CD4-positive, alpha-beta T cell treated with Interleukin-15 for 4 hours (primary cell): ENCODE measurements around the gene CLEC5A.
"Not testable (repeated sequence)": the region's sequence is repeated elsewhere in the genome, so short reads cannot be mapped to it uniquely, and the experiment has no call there.

Experiments
- DNase-seq: peaks from one replicate; pipeline ENCODE4 v3.0.0-alpha.2; 2020; ENCODE audit warnings: low spot score

Gene CLEC5A

GRCh38 chr7:141946796-141947195 is at the start of gene CLEC5A:
Gene CLEC5A (minus strand): TSS chr7:141946974. CDS start chr7:141946292, 682 bp downstream.
- DNase-seq: no peak

DNA sequence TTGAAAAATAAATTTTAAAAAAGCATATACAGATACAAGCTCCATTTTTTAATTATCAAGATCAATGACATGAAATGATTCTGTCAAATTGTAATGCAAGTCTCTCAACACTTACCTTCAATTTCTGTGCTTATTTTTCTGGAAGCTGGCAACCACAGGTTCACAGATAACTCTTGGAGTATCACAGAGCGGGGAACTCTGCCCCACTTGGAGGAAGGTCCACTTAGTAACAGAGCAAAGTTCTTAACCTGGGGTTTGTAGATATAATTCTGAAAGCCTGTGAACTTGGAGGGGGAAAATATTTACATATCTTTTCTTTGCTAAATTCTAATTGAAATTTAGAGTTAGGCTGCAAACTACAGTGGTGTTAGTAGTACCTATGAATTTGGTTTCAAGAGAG is 46.6 kb upstream of the CLEC5A start:
- no peak for DNase-seq

DNA sequence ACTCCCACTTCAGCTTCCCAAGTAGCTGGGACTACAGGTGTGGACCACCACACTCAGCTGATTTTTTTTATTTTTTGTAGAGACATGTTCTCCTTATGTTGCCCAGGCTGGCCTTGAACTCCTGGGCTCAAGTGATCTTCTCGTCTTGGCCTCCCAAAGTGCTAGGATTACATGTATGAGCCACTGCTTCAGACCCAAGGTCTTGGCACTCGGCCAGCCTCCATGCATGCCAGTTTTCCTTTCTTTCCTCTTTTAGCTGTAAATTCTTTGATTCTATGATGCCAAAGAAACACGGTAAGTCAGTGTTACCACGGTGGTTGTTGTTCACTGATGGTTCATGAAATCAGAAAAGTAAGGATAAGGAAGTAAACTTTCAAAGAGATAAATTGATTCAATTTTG is 45.9 kb upstream of the CLEC5A start:
- DNase-seq: no peak

DNA sequence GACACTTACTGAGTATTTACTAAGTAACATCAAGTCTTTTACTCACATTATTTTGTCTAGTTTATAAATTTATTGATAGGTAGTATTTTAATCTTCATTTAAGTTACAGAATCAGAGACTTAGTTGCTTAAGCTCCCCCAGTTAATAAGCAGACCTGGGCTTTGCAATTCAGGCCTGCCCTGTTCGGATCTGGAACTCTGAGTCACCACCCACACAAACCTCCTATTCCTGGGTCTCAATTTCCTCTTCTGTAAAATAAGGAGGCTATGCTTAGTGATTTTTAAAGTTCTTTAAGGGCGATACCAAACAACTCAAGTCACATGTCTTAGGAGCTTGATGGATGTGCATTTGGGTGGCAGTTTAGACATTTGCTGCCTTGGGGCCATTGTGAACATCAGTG is 45.4 kb upstream of the CLEC5A start:
- DNase-seq: no peak

- DNase-seq: no peak
Measured at GRCh38 chr7:141991140-141991539, 44.4 kb upstream of the CLEC5A start.

- DNase-seq: no peak
Measured at GRCh38 chr7:141990011-141990725, 43.4 kb upstream of the CLEC5A start.

DNA sequence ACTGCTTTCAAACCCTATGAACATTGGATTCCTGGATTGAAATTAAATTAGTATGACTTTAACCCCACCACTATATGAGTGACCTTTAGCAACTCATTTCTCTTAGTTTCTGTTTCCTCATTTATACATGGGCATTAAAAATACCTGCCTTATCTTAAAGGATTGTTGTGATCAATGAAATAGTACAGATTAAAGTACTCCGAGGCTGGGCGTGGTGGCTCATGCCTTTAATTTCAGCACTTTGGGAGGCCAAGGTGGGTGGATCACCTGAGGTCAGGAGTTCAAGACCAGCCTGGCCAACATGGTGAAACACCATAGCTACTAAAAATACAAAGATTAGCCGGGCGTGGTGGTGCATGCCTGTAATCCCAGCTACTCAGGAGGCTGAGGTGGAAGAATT is 41.0 kb upstream of the CLEC5A start:
- DNase-seq: not testable (repeated sequence)

DNA sequence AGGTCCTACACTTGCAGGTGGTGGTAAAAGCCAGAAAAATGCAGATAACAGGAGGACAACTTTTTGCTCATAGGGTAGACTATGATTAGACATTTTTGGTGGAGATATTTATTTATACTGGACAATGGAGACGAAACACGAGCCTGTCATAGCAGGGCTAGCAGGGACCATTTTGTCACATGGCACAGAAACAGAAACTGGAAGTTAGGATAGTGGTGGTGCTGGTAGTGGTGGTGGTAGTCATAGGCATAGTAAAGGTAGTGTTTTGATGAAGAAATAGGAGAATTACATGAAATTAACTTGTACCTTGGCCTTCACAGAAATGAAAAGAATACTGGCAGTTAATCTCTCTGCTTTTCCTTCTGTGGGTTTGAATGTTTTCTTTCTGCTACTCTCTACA is 40.1 kb upstream of the CLEC5A start:
- DNase-seq: no peak

GRCh38 chr7:141985926-141986325 is 39.2 kb upstream of the CLEC5A start:
- not testable (repeated sequence) for DNase-seq

GRCh38 chr7:141979568-141979967 is 32.8 kb upstream of the CLEC5A start:
- DNase-seq: no peak

DNA sequence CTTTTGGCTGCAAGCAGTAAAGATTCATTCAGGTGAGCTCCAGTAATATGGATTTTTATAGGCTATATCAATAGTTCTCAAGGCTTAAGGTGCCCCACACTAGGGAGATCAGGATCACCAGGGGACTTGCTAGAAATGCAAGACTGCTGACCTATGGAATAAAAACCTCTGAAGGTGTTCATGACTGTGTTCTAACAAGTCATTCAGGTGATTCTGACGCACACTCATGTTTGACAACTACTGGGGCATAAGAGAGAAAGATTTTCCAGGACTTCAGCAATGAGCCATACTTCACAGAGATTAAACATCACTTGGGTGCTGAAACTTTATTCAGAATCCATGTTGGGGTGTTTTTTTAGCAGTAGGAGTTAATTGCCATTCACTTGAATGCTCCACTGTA is 31.6 kb upstream of the CLEC5A start:
- DNase-seq: no peak

- no peak for DNase-seq
Measured at GRCh38 chr7:141976524-141977245, 29.9 kb upstream of the CLEC5A start.

DNA sequence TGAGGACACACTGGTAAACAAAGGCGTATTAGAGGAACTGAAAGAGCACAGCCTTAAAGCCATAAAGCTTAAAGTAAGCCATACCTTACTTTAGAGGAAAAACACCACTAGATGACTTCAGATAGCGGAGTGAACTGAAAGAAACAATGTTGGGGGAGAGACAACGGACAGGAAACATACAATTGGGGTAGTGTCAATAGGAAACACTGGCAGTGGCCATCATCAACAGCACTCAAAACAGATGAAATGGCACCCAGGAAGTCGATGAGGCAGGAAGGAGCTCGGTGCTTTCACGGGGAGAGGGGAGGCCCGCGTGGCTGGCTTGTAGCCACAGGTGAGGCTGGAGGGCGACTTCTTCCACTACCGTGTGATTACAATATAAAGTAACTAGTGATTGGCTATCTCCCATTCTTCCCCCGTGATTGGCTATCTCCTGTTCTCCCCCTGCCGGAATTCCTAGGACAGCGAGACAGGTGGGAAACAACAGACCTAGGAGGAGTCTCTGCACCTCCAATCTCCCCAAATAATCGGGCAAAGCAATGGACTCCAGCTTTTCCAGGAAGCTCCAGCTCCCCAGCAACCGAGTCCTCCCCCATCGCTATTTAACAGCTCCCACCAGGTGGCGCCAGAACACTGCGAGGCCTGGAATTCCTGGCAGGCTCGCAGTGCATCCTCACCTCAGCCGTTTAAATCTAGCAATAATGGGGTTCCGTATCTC is 29.2 kb upstream of the CLEC5A start:
- peak; percentile 55 for DNase-seq

- DNase-seq: no peak
Measured at GRCh38 chr7:141974831-141975230, 28.1 kb upstream of the CLEC5A start.

DNA sequence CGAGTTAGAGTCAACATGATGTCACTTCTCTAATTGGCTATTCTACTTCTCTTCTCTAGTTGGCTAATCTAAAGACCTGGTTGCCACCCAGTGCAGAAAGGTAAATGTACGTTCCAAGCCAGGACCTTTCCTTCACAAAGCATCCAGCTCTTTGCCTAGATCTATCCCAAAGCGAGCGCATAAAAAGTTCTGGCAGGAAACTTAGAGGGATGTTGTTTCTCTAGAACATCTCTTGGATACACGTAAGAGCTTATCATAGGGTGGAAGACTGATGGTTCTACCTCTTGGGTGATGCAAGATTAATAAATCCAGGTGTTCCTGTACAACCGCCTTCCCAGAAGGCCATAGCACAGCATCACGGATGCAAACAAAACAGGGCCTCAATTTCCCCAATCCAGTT is 26.9 kb upstream of the CLEC5A start, which contains the start of gene TAS2R38:
Gene TAS2R38, minus strand, starts transcription at position 101 of the 400 bp plus-strand sequence. Its CDS starts 84 bp downstream, at position 17.
- DNase-seq: no peak

- no peak for DNase-seq
Measured at GRCh38 chr7:141960687-141961422, 14.1 kb upstream of the CLEC5A start.

DNA sequence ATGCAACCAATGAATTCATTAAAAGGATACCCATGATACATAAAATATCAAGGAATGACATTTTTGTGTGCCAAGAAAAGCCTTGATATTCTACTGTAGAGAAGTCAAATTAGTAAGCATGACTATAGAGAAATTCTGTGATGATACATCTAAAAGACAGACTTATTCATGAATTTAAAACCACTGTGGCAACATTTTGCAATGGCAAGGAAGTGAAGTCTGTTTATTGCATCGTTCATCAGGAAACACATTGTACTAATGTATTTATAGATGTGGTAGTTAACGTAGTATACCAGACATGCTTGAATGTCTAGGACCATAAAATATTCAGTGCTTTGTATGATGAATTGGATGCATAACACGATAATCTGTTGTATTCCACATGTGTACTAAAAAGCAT is 9.3 kb upstream of the CLEC5A start:
- DNase-seq: no peak

- no peak for DNase-seq
Measured at GRCh38 chr7:141954334-141954733, 7.6 kb upstream of the CLEC5A start.

GRCh38 chr7:141952461-141952860 is 5.7 kb upstream of the CLEC5A start:
- DNase-seq: no peak

DNA sequence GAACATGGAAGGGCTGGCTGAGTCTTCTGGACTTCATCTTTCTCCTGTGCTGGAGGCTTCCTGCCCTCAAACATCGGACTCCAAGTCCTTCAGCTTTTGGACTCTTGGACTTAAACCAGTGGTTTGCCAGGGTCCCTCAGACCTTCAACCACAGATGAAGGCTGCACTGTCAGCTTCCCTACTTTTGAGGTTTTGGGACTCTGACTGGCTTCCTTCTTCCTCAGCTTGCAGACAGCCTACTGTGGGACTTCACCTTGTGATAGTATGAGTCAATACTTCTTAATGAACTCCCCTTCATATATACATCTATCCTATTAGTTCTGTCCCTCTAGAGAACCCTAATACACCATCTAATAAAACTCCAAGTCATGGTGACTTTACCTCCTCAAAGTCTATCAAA is 4.0 kb upstream of the CLEC5A start:
- no peak for DNase-seq

DNA sequence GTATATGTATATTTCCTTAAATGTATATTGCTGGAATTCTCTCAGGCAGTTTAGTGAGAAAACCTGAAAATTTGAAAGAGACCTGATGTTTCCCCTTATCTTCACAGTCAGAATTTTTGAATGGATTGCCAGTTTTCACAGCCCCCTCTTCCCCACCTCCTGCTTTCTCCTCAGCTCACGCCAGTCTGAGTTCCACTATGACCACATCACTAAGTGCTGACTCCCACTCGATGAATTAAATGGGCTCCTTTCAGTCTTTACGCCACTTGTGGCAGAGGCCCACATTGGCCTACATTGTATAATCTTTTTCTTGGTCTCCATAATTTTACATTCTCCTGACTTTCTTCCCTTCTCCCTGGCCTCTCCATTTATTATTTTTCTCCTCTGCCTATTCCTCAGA is 3.1 kb upstream of the CLEC5A start:
- no peak for DNase-seq

GRCh38 chr7:141949451-141949850 is 2.7 kb upstream of the CLEC5A start:
- DNase-seq: no peak
